HEK293T (cell line): Measurements from ENCODE around the gene KRT80.

Experiments used
- ARNT ChIP-seq: fragments of 450-650 bp; IDR thresholded peaks from 2 replicates; pipeline ENCODE4 v1.6.1; 2017; ENCODE audit warnings: mild to moderate bottlenecking
- BHLHE40 ChIP-seq: fragments of 450-650 bp; IDR thresholded peaks from 2 replicates; pipeline ENCODE4 v1.6.1; 2016; ENCODE audit warnings: mild to moderate bottlenecking, moderate library complexity, borderline replicate concordance
- CTBP1 ChIP-seq: fragments of 450-650 bp; IDR thresholded peaks from 2 replicates; pipeline ENCODE4 v1.6.1; 2016; ENCODE audit warnings: borderline replicate concordance
- ELF4 ChIP-seq: fragments of 450-650 bp; IDR thresholded peaks from 2 replicates; pipeline ENCODE4 v1.6.1; 2017; ENCODE audit warnings: antibody characterized with exemption
- FOXK2 ChIP-seq: fragments of 450-650 bp; IDR thresholded peaks from 2 replicates; pipeline ENCODE4 v1.6.1; 2016; ENCODE audit warnings: mild to moderate bottlenecking
- FOXM1 ChIP-seq: fragments of 450-650 bp; IDR thresholded peaks from 2 replicates; pipeline ENCODE4 v1.6.1; 2017; ENCODE audit warnings: mild to moderate bottlenecking, borderline replicate concordance
- LEF1 ChIP-seq: fragments of 450-650 bp; IDR thresholded peaks from 2 replicates; pipeline ENCODE4 v1.6.1; 2017; ENCODE audit warnings: mild to moderate bottlenecking, borderline replicate concordance
- NFRKB ChIP-seq: fragments of 450-650 bp; IDR thresholded peaks from 2 replicates; pipeline ENCODE4 v1.6.1; 2016; ENCODE audit warnings: mild to moderate bottlenecking, moderate library complexity
- PKNOX1 ChIP-seq: fragments of 450-650 bp; IDR thresholded peaks from 2 replicates; pipeline ENCODE4 v1.6.1; 2016
- SP1 ChIP-seq: fragments of 450-650 bp; IDR thresholded peaks from 2 replicates; pipeline ENCODE4 v1.6.1; 2017
- SUZ12 ChIP-seq: fragments of 450-650 bp; IDR thresholded peaks from 2 replicates; pipeline ENCODE4 v1.6.1; 2016; ENCODE audit warnings: mild to moderate bottlenecking

GRCh38 chr12:52205612-52206303, 13.9 kb upstream of the KRT80 start:
- TF ChIP-seq FOXM1 (no peak), ELF4 (no peak), PKNOX1 (no peak), SP1 (no peak), SUZ12 (no peak), ARNT (no peak), NFRKB (no peak), BHLHE40 (no peak), CTBP1 (no peak), LEF1 (no peak), FOXK2 (no peak)
